ENCODE results near the gene ZNF573.

DNA sequence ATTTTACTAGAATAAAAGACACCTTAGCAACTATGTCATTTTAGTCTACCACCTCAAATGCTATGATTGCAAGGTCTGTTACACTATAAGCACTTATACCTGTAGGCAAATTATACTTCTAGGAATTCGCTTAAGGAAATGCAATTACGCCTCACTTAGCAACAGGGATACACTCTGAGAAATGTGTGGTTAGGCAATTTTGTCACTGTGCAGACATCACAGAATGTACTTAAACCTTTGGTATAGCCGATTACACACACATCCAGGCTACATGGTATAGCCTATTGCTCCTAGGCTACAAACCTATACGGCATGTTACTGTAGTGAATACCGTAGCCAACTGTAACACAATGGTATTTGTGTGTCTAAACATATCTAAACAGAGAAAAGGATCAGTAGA, 30.0 kb upstream of the ZNF573 start:
- TF ChIP-seq CREB1 (CRISPR knock-in tag; IDR thresholded peaks at IDR 0.05; ENCODE audit: low read depth) (no peak), POLR2AphosphoS5 (IDR thresholded peaks at IDR 0.05; ENCODE audit: low read depth) (no peak), EZH2 (IDR thresholded peaks at IDR 0.05; ENCODE audit: low read depth, unreplicated experiment) (no peak)
- TF ChIP-seq, protein P1, sequence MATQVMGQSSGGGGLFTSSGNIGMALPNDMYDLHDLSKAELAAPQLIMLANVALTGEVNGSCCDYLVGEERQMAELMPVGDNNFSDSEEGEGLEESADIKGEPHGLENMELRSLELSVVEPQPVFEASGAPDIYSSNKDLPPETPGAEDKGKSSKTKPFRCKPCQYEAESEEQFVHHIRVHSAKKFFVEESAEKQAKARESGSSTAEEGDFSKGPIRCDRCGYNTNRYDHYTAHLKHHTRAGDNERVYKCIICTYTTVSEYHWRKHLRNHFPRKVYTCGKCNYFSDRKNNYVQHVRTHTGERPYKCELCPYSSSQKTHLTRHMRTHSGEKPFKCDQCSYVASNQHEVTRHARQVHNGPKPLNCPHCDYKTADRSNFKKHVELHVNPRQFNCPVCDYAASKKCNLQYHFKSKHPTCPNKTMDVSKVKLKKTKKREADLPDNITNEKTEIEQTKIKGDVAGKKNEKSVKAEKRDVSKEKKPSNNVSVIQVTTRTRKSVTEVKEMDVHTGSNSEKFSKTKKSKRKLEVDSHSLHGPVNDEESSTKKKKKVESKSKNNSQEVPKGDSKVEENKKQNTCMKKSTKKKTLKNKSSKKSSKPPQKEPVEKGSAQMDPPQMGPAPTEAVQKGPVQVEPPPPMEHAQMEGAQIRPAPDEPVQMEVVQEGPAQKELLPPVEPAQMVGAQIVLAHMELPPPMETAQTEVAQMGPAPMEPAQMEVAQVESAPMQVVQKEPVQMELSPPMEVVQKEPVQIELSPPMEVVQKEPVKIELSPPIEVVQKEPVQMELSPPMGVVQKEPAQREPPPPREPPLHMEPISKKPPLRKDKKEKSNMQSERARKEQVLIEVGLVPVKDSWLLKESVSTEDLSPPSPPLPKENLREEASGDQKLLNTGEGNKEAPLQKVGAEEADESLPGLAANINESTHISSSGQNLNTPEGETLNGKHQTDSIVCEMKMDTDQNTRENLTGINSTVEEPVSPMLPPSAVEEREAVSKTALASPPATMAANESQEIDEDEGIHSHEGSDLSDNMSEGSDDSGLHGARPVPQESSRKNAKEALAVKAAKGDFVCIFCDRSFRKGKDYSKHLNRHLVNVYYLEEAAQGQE (IDR thresholded peaks at IDR 0.05; ENCODE audit: unreplicated experiment) = no peak
- TF ChIP-seq, protein P2, sequence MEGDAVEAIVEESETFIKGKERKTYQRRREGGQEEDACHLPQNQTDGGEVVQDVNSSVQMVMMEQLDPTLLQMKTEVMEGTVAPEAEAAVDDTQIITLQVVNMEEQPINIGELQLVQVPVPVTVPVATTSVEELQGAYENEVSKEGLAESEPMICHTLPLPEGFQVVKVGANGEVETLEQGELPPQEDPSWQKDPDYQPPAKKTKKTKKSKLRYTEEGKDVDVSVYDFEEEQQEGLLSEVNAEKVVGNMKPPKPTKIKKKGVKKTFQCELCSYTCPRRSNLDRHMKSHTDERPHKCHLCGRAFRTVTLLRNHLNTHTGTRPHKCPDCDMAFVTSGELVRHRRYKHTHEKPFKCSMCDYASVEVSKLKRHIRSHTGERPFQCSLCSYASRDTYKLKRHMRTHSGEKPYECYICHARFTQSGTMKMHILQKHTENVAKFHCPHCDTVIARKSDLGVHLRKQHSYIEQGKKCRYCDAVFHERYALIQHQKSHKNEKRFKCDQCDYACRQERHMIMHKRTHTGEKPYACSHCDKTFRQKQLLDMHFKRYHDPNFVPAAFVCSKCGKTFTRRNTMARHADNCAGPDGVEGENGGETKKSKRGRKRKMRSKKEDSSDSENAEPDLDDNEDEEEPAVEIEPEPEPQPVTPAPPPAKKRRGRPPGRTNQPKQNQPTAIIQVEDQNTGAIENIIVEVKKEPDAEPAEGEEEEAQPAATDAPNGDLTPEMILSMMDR (conservative IDR thresholded peaks at IDR 0.05; ENCODE audit: low read depth in 2 of 2) = no peak
